Measurements from ENCODE around the gene FCHSD2. TPM values are rescaled to one million over a fixed set of nuclear protein-coding genes. Genes with fewer than 3 reads are reported as not detected.

The FCHSD2 gene
- total RNA-seq, 1 donor from 2014 or later, result 19.7 TPM

DNA sequence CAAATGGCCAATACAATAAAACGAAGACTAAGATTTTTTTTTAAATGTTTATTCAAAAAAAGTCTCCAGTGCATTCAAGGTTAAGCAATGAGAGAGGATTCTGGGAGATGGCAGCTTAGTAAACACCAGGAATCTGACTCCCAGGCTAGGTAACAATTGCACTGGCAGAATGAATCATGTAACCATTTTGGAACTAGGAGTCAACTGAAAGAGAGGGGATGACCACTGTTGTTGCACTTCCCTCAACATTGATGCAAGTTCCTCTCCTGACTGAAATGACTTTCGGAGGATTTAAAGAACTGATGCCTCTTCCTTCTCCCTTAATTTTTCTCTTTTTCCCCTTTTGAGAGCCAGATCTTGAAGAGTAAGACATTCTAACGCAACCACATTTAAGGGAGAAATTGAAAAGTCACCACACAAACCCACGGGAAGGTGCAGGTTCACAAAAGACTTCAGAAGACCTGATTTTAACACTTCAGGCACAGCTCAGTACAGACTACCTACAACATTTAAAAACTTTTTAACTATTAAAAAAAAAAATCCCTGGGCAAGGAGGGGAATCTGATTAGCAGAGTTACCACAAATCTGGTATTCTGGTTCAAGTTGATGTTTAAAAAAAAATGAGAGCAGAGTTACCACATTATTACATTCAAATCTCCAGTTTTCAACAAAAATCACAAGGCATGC is 56.8 kb downstream of the FCHSD2 start:
- Mint-ChIP-seq H3K9me3 (ENCODE audit: unreplicated experiment) (no peaks in the 10 kb centered on the region), H3K27me3 (ENCODE audit: unreplicated experiment) (peaks cover 2% of the 10 kb centered on the region), H3K4me3 (ENCODE audit: unreplicated experiment) (no peak overlapping the region), H3K4me1 (ENCODE audit: low read depth, unreplicated experiment) (no peaks in the 10 kb centered on the region), H3K36me3 (ENCODE audit: unreplicated experiment) (no peaks in the 10 kb centered on the region), H3K27ac (ENCODE audit: unreplicated experiment) (no peak overlapping the region)
- no peak for DNase-seq
- TF ChIP-seq, protein P1, sequence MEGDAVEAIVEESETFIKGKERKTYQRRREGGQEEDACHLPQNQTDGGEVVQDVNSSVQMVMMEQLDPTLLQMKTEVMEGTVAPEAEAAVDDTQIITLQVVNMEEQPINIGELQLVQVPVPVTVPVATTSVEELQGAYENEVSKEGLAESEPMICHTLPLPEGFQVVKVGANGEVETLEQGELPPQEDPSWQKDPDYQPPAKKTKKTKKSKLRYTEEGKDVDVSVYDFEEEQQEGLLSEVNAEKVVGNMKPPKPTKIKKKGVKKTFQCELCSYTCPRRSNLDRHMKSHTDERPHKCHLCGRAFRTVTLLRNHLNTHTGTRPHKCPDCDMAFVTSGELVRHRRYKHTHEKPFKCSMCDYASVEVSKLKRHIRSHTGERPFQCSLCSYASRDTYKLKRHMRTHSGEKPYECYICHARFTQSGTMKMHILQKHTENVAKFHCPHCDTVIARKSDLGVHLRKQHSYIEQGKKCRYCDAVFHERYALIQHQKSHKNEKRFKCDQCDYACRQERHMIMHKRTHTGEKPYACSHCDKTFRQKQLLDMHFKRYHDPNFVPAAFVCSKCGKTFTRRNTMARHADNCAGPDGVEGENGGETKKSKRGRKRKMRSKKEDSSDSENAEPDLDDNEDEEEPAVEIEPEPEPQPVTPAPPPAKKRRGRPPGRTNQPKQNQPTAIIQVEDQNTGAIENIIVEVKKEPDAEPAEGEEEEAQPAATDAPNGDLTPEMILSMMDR (IDR thresholded peaks at IDR 0.05; ENCODE audit: partially characterized antibody, unreplicated experiment), result no peak

DNA sequence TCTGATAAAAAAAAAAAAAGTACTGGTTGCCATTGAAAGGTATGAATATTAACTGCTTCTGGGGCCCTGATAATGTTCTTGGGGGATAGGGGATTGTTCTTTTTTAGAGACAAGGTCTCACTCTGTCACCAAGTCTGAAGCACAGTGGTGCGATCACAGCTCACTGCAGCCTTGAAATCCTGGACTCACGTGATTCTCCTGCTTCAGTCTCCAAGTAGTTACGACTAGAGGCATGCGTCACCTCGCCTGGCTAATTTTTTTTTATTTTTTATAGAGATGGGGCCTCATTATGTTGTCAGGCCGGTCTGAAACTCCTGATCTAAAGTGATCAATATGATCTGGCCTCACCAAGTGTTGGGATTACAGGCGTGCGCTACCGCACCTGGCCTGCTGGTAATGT is 63.5 kb downstream of the FCHSD2 start:
- H3K9me3 Mint-ChIP-seq (ENCODE audit: unreplicated experiment), result peaks cover 2% of the 10 kb centered on the region
- no peaks in the 10 kb centered on the region for H3K4me1 Mint-ChIP-seq (ENCODE audit: low read depth, unreplicated experiment)
- TF ChIP-seq, protein P1 (IDR thresholded peaks at IDR 0.05; ENCODE audit: partially characterized antibody, unreplicated experiment), result no peak
- no peak overlapping the region for H3K4me3 Mint-ChIP-seq (ENCODE audit: unreplicated experiment)
- H3K36me3 Mint-ChIP-seq (ENCODE audit: unreplicated experiment), result peaks cover 8% of the 10 kb centered on the region
- DNase-seq, result no peak
- H3K27me3 Mint-ChIP-seq (ENCODE audit: unreplicated experiment), result no peaks in the 10 kb centered on the region
- H3K27ac Mint-ChIP-seq (ENCODE audit: unreplicated experiment), result no peak overlapping the region

DNA sequence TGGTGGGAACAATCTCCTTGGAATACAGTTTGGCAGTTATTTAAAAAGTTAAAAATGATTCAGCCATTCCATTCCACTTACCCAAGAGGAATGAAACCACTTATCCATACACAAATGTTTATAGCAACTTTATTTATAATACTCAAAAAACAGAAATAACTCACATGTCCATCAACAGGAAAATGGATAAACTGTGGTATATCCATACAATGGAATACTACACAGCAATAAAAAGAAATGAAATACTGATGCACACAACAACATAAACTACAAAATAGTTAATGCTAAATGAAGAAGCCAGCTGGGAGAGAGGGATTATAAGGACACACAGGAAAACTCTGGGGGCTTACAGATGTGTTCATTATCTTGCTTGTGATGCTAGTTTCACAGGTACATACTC is 64.7 kb downstream of the FCHSD2 start:
- no peak overlapping the region for H3K27ac Mint-ChIP-seq (ENCODE audit: unreplicated experiment)
- H3K27me3 Mint-ChIP-seq (ENCODE audit: unreplicated experiment), result no peaks in the 10 kb centered on the region
- peaks cover 8% of the 10 kb centered on the region for H3K36me3 Mint-ChIP-seq (ENCODE audit: unreplicated experiment)
- H3K4me3 Mint-ChIP-seq (ENCODE audit: unreplicated experiment), result no peak overlapping the region
- DNase-seq, result no peak
- H3K9me3 Mint-ChIP-seq (ENCODE audit: unreplicated experiment), result peaks cover 2% of the 10 kb centered on the region
- no peaks in the 10 kb centered on the region for H3K4me1 Mint-ChIP-seq (ENCODE audit: low read depth, unreplicated experiment)
- TF ChIP-seq, protein P1 (IDR thresholded peaks at IDR 0.05; ENCODE audit: partially characterized antibody, unreplicated experiment), result no peak

DNA sequence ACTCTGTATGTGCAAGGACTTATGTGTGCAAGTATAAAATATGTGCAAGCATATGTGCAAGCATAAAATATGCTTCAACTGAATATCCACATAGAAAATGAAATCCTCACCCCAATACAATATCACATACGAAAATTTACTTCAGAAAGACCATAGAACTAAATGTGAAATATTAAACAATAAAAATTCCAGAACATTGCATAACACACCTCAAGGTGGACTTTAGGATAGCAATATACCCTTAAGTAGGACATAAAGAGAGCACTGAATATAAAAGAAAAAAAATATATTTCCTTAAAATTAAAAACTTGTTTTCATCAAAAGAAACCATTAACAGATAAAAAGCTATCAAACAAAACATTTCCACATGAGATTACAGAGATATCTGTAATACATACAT is 67.8 kb downstream of the FCHSD2 start:
- no peak overlapping the region for H3K27ac Mint-ChIP-seq (ENCODE audit: unreplicated experiment)
- no peaks in the 10 kb centered on the region for H3K4me1 Mint-ChIP-seq (ENCODE audit: low read depth, unreplicated experiment)

DNA sequence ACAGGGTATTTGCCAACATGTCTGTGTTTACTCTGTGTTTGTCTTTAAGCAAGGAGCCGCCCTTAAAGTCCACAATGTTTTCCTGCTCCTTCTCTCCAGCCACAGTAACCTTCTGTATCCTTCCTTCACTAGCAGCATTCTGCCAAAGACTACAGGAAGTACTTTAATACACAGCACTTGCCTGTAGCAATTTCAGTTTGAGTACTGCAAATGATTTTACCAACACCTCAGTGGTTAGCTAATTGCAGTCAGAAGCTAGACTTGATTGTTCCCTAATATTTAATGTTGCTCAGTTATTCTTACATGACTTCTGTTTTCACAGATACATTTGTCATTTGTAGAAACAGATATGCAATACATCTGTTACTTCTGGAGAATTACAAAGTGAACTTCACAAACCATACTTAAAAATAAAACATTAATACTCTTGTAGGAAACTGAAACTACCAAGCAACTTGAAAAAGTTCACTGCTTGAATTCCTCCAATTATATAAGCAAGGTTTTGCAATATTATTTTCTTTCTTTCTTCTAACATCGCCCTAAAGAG is 69.1 kb downstream of the FCHSD2 start:
- TF ChIP-seq, protein P1 (IDR thresholded peaks at IDR 0.05; ENCODE audit: partially characterized antibody, unreplicated experiment), result no peak
- H3K9me3 Mint-ChIP-seq (ENCODE audit: unreplicated experiment), result no peaks in the 10 kb centered on the region
- H3K27me3 Mint-ChIP-seq (ENCODE audit: unreplicated experiment), result no peaks in the 10 kb centered on the region
- H3K27ac Mint-ChIP-seq (ENCODE audit: unreplicated experiment), result no peak overlapping the region
- DNase-seq, result no peak
- no peak overlapping the region for H3K4me3 Mint-ChIP-seq (ENCODE audit: unreplicated experiment)
- no peaks in the 10 kb centered on the region for H3K4me1 Mint-ChIP-seq (ENCODE audit: low read depth, unreplicated experiment)
- peaks cover 8% of the 10 kb centered on the region for H3K36me3 Mint-ChIP-seq (ENCODE audit: unreplicated experiment)

More for the DNA sequence above, 67.8 kb downstream of the FCHSD2 start:
- no peak for DNase-seq
- TF ChIP-seq, protein P1 (IDR thresholded peaks at IDR 0.05; ENCODE audit: partially characterized antibody, unreplicated experiment), result no peak
- Mint-ChIP-seq H3K4me3 (ENCODE audit: unreplicated experiment) (no peak overlapping the region), H3K27me3 (ENCODE audit: unreplicated experiment) (no peaks in the 10 kb centered on the region), H3K9me3 (ENCODE audit: unreplicated experiment) (no peaks in the 10 kb centered on the region), H3K36me3 (ENCODE audit: unreplicated experiment) (peaks cover 8% of the 10 kb centered on the region)
